ENCODE results near the gene RASA2. TPM values are rescaled to one million over a fixed set of nuclear protein-coding genes. Genes with fewer than 3 reads are reported as not detected.

RASA2 gene
- total and polyA plus RNA-seq, 11 donors, result 2.0 to 12.3 (median 3.4) TPM

DNA sequence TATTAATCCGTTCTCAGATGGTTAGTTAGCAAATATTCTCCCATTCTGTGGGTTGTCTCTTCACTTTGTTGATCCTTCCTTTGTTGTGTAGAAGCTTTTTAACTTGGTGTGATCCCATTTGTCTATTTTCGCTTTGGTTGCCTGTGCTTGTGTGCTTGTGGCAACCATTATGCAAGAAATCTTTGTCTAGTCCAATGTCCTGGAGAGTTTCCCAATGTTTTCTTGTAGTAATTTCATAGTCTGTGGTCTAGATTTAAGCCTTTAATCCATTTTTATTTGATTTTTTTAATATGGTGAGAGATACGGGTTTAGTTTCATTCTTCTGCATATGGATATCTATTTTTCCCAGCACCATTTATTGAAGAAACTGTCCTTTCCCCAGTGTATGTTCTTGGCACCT is 59.8 kb downstream of the RASA2 start:
- peaks cover 0 to 34% (median 5%) of the 10 kb centered on the region in 12 donors for H3K9me3 ChIP-seq
- H3K36me3 ChIP-seq, result peaks cover 0 to 52% (median 0%) of the 10 kb centered on the region in 9 donors
- DNase-seq, result no peak
- intact Hi-C loops (cut with DNase I), result loop anchor here in 1 of 10 donors (5.0 kb wide), 1 partner anchor 64 kb away; no protein-coding TSS in a partner anchor
- TF ChIP-seq, protein P1, sequence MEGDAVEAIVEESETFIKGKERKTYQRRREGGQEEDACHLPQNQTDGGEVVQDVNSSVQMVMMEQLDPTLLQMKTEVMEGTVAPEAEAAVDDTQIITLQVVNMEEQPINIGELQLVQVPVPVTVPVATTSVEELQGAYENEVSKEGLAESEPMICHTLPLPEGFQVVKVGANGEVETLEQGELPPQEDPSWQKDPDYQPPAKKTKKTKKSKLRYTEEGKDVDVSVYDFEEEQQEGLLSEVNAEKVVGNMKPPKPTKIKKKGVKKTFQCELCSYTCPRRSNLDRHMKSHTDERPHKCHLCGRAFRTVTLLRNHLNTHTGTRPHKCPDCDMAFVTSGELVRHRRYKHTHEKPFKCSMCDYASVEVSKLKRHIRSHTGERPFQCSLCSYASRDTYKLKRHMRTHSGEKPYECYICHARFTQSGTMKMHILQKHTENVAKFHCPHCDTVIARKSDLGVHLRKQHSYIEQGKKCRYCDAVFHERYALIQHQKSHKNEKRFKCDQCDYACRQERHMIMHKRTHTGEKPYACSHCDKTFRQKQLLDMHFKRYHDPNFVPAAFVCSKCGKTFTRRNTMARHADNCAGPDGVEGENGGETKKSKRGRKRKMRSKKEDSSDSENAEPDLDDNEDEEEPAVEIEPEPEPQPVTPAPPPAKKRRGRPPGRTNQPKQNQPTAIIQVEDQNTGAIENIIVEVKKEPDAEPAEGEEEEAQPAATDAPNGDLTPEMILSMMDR (IDR thresholded peaks at IDR 0.05), result no peak
- no peak for TF ChIP-seq POLR2A (IDR thresholded peaks at IDR 0.05)
- H3K27me3 ChIP-seq, result no peaks in the 10 kb centered on the region
- H3K4me1 ChIP-seq, result peaks cover 0 to 17% (median 0%) of the 10 kb centered on the region in 12 donors
- no peak overlapping the region for H3K27ac ChIP-seq
- WGBS, 4 donors, result 97 to 99% (median 98%) methylated on average over 3 of the region's 3 CpGs
- H3K4me3 ChIP-seq, result no peak overlapping the region
- no peak for ATAC-seq

DNA sequence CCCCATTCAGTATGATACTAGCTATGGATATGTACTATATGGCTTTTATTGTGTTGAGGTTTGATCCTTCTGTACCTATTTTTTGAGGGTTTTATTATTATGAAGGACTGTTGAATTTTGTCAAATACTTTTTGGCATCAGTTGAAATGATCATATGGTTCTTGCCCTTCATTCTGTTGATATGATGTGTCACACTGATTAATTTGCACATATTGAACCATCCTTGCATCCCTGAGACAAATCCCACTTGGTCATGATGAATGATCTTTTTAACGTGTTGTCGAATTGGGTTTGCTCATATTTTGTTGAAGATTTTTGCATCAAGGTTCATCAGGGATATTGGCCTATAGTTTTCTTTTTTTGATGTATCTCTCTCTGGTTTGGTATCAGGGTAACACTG is 61.0 kb downstream of the RASA2 start:
- Histone ChIP-seq H3K4me3 (no peak overlapping the region), H3K36me3 (peaks cover 0 to 45% (median 0%) of the 10 kb centered on the region in 9 donors), H3K4me1 (peaks cover 0 to 27% (median 0%) of the 10 kb centered on the region in 12 donors), H3K9me3 (peaks cover 0 to 30% (median 5%) of the 10 kb centered on the region in 12 donors), H3K27ac (no peak overlapping the region), H3K27me3 (no peaks in the 10 kb centered on the region)
- DNase-seq (no peak), ATAC-seq (no peak)
- intact Hi-C loops (cut with DNase I), result loop anchor here in 1 of 10 donors (5.0 kb wide), 1 partner anchor 65 kb away; no protein-coding TSS in a partner anchor
- 98 to 100% (median 99%) methylated on average over 2 of the region's 2 CpGs for WGBS, 4 donors
- no peak for TF ChIP-seq POLR2A (IDR thresholded peaks at IDR 0.05)
- TF ChIP-seq, protein P1 (IDR thresholded peaks at IDR 0.05), result no peak

DNA sequence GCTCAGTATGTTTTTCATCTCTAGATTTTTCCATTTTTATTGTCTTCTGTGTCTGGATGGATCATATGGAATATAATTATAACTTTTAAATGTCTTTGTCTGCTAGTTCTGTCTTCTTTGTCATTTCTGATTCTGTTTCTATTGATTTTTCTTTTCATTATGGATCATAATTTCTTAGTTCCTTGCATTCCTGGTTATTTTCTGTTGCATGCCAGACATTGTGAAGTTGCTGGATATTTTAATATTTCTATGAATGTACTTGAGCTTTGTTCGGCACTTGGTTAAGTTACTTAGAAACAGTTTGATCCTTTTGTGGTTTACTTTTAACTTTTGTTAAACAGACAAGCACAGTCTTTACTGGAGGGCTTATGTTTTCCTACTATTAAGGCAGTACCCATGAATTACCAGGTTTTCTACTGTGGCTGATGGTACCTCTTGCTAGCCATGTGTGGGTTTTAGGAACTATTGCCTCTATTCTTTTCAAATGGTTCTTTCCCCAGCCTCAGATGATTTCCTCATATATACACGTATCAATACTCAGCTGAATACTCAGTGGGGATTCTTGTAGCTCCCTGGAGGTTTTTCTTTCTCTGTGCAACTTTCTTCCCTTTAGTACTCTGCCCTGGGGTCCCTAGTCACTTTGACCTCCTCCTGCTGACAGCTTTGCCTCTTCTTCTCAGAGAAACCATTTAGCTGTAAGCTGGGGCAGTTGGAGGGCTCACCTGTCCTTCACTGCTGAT is 64.3 kb downstream of the RASA2 start:
- ATAC-seq, result no peak
- no peak overlapping the region for H3K27ac ChIP-seq

More for the DNA sequence above, 64.3 kb downstream of the RASA2 start:
- intact Hi-C loops (cut with DNase I), result loop anchor here in 3 of 10 donors (5.0 to 10.0 kb wide), 3 partner anchors 49 to 236 kb away; no protein-coding TSS in a partner anchor
- Histone ChIP-seq H3K27me3 (no peaks in the 10 kb centered on the region), H3K9me3 (peaks cover 0 to 17% (median 2%) of the 10 kb centered on the region in 12 donors), H3K4me3 (no peak overlapping the region), H3K36me3 (peaks cover 0 to 25% (median 5%) of the 10 kb centered on the region in 9 donors), H3K4me1 (peaks cover 0 to 34% (median 1%) of the 10 kb centered on the region in 12 donors)
- no peak for TF ChIP-seq POLR2A (IDR thresholded peaks at IDR 0.05)
- TF ChIP-seq, protein P1 (IDR thresholded peaks at IDR 0.05), result no peak
- no peak for DNase-seq
- 93 to 95% (median 95%) methylated on average over 2 of the region's 2 CpGs for WGBS, 4 donors
